GM21447 (cell line): ENCODE results near the gene BOLL.
"Not testable (repeated sequence)": the region's sequence is repeated elsewhere in the genome, so short reads cannot be mapped to it uniquely, and the experiment has no call there.

Experiments
- ATAC-seq: cut with Tn5 transposase; IDR thresholded peaks from one replicate; pipeline ENCODE4 v1.9.1; 2021; ENCODE audit not compliant: unreplicated experiment

BOLL gene, protein sequence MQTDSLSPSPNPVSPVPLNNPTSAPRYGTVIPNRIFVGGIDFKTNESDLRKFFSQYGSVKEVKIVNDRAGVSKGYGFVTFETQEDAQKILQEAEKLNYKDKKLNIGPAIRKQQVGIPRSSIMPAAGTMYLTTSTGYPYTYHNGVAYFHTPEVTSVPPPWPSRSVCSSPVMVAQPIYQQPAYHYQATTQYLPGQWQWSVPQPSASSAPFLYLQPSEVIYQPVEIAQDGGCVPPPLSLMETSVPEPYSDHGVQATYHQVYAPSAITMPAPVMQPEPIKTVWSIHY

GRCh38 chr2:197784956-197785941 is at the start of gene BOLL:
TSS of gene BOLL (minus strand) at chr2:197785319. CDS start at chr2:197781850, 3,469 bp downstream.
- peak; percentile 8 for ATAC-seq

GRCh38 chr2:197834771-197835170 is 49.7 kb upstream of the BOLL start:
- not testable (repeated sequence) for ATAC-seq

DNA sequence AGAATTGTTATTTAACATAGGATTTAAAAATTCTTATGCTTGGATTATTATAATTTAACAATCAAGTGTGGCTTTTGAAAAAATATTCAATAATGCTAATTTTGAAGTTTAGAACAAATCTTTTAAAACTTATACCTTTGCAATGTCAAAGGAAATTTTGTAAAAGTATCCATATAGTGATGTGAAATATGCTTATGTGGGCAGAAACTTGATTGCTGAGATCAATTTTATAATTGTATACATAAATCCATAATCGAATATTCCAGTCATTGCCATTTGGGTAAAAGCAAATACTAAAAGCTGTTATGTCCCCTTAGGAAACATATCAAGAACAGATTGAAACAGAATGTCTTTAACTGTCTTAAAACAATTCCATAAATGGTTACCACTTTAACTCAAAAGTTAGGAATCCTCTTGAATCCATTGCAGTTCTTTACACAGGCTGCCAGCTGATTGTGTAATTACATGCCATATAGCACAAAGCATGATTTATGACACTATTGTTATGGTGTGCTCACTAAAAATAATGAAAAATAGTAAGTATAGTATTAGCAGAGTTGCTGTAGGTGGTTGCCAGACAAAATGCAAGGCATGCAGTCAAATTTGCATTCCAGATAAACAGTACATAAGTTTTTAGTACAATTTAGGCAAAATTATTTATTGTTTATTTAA is 43.5 kb upstream of the BOLL start:
- ATAC-seq = no peak

DNA sequence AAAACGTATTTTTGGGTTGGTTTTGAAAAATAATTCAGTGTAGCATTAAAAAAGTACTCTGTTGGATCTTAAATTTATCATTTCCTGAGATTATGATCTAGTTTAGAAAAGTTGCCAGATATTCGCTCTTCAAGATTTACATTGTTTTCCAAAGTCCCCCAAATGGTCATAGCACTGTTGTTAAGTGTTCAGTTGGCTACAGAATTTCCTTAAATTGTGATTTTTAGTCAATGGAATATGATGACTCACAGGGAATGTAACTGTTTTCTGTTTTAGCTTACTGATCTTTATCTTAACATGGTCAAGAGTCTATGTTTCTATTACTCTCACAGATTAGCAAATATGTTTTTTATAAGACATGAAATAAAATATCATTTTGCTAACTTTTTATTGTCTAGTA is 42.5 kb upstream of the BOLL start:
- no peak for ATAC-seq

DNA sequence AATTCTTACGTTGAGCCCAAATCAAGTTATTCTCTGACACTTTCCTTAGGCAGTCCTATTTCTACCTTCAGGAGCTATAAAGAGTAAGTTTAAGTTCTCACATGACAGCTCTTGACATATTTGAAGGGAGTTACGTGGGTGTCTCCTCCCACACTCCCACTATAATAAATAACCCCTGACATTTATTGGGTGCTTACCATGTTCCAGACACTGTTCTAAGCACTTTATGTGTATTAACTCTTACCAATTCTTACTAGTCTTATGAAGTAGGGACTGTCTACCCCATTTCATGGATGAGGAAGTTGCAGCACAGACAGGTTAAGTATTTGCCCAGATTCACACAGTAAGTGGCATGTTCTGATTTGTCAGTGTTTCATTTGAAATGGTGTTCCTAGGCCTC is 37.2 kb upstream of the BOLL start:
- ATAC-seq = no peak

- ATAC-seq = no peak
Measured at GRCh38 chr2:197821550-197822289, 36.6 kb upstream of the BOLL start.

GRCh38 chr2:197814526-197814925 is 29.4 kb upstream of the BOLL start:
- no peak for ATAC-seq

DNA sequence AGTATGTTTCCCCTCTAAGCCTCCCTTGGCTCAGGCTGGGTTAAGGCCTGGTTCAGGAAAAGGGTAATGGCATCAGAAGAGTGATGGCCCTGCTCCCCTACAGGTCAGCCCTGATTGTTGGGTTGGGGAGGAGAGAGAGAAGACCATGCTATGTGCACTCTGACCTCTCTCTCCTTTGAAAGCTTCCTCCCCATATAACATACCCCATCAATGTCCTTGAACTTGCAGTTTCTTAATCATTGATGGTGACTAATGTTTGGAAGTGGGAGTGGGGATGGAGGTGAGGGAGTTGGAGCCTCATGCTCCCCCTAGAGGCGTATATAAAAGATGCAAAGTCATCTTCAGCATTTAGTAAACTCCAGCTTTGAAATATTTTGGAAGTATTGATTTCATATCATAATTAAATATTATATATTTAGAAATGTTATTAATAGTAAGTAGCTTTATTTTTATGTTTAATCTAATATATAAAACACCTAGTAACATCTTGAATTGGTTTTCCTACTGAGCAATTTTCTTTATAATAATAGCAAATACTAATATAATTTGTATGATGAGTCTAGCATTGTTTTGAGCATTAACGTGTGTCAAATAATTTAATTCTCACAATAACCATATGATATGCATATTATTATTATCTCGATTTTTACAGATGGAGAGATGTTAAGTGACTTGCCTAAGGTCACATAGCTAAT is 28.1 kb upstream of the BOLL start:
- ATAC-seq = no peak

DNA sequence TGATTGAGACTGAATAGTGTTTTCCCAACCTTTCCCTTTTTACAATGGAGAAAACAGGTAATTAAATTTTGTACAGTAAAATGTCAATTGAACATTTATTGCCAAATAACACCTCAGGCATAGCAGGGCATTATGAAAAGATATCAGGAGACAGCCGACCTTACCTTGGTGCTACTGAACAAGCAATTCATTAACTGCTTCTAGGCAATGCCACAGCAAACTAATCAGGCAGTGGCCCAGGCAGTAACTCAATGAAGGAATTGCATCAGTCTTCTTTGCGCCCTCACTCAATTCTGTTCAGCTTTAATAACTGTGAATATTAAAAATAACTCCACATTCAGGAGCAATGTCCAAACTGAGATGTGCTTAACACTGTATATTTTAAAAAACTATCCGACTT is 25.4 kb upstream of the BOLL start:
- no peak for ATAC-seq

- ATAC-seq = no peak
Measured at GRCh38 chr2:197810016-197810415, 24.9 kb upstream of the BOLL start.

- no peak for ATAC-seq
Measured at GRCh38 chr2:197809064-197809463, 23.9 kb upstream of the BOLL start.

DNA sequence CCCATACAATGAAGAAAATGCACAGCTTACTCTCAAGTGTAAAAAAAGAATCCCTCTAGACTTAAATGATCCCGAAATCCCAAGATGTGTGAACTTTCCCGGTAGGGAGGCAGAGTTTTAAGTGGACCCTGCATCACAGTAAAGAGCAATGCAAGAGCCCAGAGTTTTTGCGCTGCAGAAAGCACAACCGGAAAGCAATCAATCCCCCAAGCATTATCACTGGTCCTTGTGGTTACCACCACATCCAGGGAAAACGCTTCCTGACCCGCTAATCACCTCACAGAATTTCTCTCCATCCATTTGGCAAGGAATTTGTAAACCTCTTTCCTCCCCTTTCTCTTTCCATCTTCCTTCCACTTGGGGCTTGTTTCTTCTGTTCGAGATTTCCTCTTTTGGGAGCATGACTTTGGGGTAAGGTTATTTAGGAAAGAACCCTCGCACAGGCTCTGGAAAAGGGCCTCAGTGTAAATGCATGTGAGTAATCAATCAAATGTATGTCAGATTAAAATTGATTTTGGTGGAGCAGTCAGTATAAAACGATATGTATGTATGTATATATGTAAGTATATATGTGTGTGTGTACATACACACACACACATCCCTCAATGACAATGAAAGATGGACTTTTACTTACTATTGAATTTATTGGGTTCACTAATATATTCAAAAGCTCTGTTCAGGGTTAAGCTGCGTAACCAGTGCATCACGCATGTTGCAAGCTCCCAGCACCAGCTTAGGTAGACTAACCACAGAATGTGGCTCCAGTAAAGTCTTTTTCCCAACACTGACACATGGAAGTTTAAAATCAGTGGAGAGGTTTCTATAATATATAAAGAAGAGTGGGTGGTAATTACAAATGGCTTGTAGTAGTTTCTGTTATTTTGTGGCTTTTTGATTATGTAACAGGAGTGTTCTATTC is 20.9 kb upstream of the BOLL start:
- ATAC-seq = no peak

DNA sequence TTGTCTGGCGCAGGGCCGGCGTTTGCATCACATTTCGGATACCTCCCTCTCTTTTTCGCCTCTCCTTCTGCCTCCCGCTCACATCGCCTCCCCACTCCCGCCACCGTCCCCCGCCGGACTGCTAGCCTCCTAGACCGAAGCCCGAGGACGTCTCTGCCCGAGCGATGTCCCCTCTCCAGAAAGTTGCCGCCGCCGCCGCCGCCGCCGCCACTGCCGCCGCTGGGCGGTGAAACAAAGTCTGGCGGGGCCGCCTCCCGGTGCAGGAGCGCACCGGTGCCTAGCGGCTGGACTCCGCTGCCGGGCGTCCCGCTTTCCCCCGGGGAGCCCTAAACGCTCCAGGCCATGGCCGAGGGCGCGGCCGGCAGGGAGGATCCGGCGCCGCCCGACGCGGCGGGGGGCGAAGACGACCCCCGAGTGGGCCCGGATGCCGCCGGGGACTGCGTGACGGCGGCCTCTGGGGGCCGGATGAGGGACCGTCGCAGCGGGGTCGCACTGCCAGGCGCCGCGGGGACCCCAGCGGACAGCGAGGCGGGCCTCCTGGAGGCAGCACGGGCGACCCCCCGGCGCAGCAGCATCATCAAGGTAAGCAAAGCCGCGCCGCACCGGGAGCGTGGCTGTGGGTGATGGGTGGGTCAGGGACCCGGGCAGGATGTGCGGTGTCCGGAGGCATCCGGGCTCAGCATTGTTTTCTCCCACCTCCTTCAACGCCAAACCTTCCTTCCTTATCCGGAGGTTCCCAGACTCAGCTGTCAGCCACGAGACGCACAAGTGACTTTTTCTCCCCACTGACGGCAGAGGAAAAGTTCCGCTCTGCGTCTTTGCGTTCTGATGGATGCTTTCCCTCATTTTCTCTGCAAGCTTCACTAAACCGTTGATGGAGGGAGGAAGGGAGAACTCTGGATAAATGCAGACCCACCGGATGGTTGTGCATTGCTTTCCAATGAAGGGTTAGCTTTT is 19.9 kb upstream of the BOLL start:
- ATAC-seq = peak; percentile 29

- peak; percentile 99 for ATAC-seq
Measured at GRCh38 chr2:197804049-197804757, 19.1 kb upstream of the BOLL start, which contains the start of gene PLCL1. TSS of gene PLCL1 (plus strand) at chr2:197804593.

- no peak for ATAC-seq
Measured at GRCh38 chr2:197803033-197803444, 17.9 kb upstream of the BOLL start.

GRCh38 chr2:197801033-197801432 is 15.9 kb upstream of the BOLL start:
- no peak for ATAC-seq

DNA sequence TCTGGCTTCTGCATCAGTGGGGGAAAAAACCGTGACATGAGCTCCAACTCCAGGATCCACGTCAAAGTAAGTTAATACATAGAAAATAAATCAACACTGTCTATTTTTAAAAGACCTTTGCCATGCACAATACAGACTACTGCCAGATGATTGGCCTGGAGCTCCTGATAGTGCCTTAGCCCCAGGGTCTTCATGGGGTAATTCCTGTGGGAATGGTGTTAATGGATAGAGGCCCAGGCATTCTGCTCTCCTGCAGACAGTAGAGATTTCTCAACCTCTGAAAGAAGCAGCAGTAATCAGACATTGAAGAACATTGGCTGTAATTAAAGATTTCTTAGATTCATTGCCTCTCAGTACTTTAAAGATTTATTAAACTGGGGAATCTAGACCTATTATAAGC is 15.0 kb upstream of the BOLL start:
- ATAC-seq = no peak
